ENCODE measurements around the gene TAF1C. TPM values are rescaled to one million over a fixed set of nuclear protein-coding genes. Genes with fewer than 3 reads are reported as not detected.

The TAF1C gene
- total and polyA plus RNA-seq, 9 of the 15 experiments (the other 6 are each of a cell fraction or from before 2014, with no cell fraction given), result 1.5 to 74.8 (median 21.0) TPM

- no peak for TF ChIP-seq TAL1 (IDR thresholded peaks at IDR 0.05)
- no peak for TF ChIP-seq ZBTB1 (CRISPR knock-in tag; IDR thresholded peaks at IDR 0.05; ENCODE audit: borderline replicate concordance, low read depth)
- no peak for TF ChIP-seq ETV1 (tag; conservative IDR thresholded peaks at IDR 0.05; ENCODE audit: low read depth)
- TF ChIP-seq NCOA2 (IDR thresholded peaks at IDR 0.05; ENCODE audit: partially characterized antibody in 2 of 2), result no peak
- TF ChIP-seq GTF2E2 (tag; IDR thresholded peaks at IDR 0.05), result no peak
- TF ChIP-seq NELFE (IDR thresholded peaks at IDR 0.05; ENCODE audit: insufficient read depth, insufficient read length), result no peak
- no peak for TF ChIP-seq ELF4 (CRISPR knock-in tag; IDR thresholded peaks at IDR 0.05)
- TF ChIP-seq RB1 (IDR thresholded peaks at IDR 0.05; ENCODE audit: low read depth), result peak; percentile 92
- peak; percentile 88 for TF ChIP-seq USF1 (CRISPR knock-in tag; IDR thresholded peaks at IDR 0.05)
- TF ChIP-seq BACH1 (tag; IDR thresholded peaks at IDR 0.05), result no peak
- TF ChIP-seq NFYB (IDR thresholded peaks at IDR 0.05; ENCODE audit: extremely low read depth, insufficient read length), result no peak
- TF ChIP-seq CXXC5 (CRISPR knock-in tag; IDR thresholded peaks at IDR 0.05), result peak; percentile 99
- TF ChIP-seq CBFA2T3 (IDR thresholded peaks at IDR 0.05), result no peak
- TF ChIP-seq HMBOX1 (IDR thresholded peaks at IDR 0.05), result no peak
- no peak for TF ChIP-seq SMAD1 (IDR thresholded peaks at IDR 0.05; ENCODE audit: low read depth, low read length, partially characterized antibody)
- no peak for TF ChIP-seq FOXO4 (CRISPR knock-in tag; IDR thresholded peaks at IDR 0.05)
- no peak for TF ChIP-seq ZNF785 (CRISPR knock-in tag; IDR thresholded peaks at IDR 0.05)
- TF ChIP-seq YY1 (IDR thresholded peaks at IDR 0.05; ENCODE audit: borderline replicate concordance in 1 of 3, control insufficient read depth in 1 of 3, extremely low read depth in 1 of 3, insufficient read depth in 3 of 3, insufficient read length in 1 of 3, insufficient replicate concordance in 2 of 3, low read depth in 1 of 3, low read length in 2 of 3), result peak in 2 of 3 experiments; percentile 31 to 35
- TF ChIP-seq GABPB1 (CRISPR knock-in tag; IDR thresholded peaks at IDR 0.05), result no peak
- no peak for TF ChIP-seq ZNF584 (CRISPR knock-in tag; IDR thresholded peaks at IDR 0.05; ENCODE audit: low read depth)
- TF ChIP-seq MTF1 (CRISPR knock-in tag; IDR thresholded peaks at IDR 0.05; ENCODE audit: borderline replicate concordance), result no peak
- TF ChIP-seq SMC3 (conservative IDR thresholded peaks at IDR 0.05; ENCODE audit: insufficient read depth, low read depth, low read length), result no peak
- TF ChIP-seq ESRRA (IDR thresholded peaks at IDR 0.05; ENCODE audit: borderline replicate concordance, low read depth), result no peak
- TF ChIP-seq CEBPG (CRISPR knock-in tag; IDR thresholded peaks at IDR 0.05), result no peak
- TF ChIP-seq CEBPG (tag; conservative IDR thresholded peaks at IDR 0.05 in 1 of 2, IDR thresholded peaks at IDR 0.05 in 1 of 2), result no peak
- no peak for TF ChIP-seq CBX3 (IDR thresholded peaks at IDR 0.05; ENCODE audit: borderline replicate concordance in 1 of 2, low read length in 2 of 2)
Observed at GRCh38 chr16:84144859-84145639, 41.8 kb downstream of the TAF1C start, which contains the start of the genes DNAAF1 and HSDL1 (continued).
